ENCODE data around the gene SPATA32.
"Not testable (repeated sequence)": the region's sequence is repeated elsewhere in the genome, so short reads cannot be mapped to it uniquely, and the experiment has no call there.

SPATA32 gene

DNA sequence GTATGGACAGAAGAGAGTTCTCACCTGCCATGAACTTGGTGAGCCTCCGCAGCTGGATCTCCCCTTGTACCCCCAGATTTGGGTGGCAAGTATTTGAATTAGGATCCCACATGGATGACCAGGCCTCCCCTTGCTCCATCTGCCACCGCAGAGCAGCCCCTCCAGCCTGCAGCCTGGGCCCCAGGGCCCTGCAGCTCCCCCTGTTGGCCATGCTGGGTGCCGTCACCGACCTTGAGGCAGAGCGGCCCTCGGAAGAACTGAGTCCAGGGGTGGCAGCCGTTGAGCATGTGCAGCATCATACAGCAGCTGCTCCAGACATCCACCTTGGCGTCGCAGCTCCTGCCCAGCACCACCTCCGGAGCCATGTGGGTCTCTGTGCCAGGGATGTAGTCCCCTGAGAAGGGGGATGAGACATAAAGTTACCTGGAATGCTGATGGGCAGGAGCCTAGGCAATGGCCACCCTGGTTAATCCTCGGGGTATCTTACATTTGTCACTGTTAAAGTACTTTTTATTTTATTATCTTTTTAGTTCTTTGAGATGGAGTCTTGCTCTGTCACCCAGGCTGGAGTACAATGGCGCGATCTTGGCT, 9.0 kb upstream of the SPATA32 start:
- peak; percentile 14 for DNase-seq

- DNase-seq: no peak
Observed at GRCh38 chr17:45269912-45270311, 8.0 kb upstream of the SPATA32 start.

- no peak for DNase-seq
Observed at GRCh38 chr17:45267436-45268055, 5.7 kb upstream of the SPATA32 start.

GRCh38 chr17:45266372-45266926, 4.6 kb upstream of the SPATA32 start:
- no peak for DNase-seq

- no peak for DNase-seq
Observed at GRCh38 chr17:45265821-45266220, 3.9 kb upstream of the SPATA32 start.

GRCh38 chr17:45264988-45265387, 3.1 kb upstream of the SPATA32 start:
- DNase-seq: no peak

GRCh38 chr17:45264430-45264829, 2.5 kb upstream of the SPATA32 start:
- DNase-seq: no peak

DNA sequence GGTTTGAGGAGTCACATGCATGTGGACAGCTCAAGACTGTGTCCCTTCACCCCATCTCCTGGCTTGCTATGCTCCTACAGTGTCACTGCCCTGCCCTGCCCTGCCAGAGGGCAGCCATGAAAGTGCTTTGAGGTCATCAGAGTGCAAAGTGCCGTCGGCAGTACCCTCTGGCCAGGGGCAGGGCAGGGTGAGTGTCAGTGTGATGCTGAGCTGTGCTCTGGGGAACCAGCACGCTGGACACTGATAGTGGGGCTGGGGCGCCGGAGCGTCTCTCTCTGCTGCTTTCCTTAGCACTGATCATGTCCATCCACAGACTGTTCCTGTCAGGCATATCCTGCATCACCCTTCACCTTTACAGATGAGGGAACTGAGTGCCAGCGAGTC, 1.6 kb upstream of the SPATA32 start:
- no peak for DNase-seq

DNA sequence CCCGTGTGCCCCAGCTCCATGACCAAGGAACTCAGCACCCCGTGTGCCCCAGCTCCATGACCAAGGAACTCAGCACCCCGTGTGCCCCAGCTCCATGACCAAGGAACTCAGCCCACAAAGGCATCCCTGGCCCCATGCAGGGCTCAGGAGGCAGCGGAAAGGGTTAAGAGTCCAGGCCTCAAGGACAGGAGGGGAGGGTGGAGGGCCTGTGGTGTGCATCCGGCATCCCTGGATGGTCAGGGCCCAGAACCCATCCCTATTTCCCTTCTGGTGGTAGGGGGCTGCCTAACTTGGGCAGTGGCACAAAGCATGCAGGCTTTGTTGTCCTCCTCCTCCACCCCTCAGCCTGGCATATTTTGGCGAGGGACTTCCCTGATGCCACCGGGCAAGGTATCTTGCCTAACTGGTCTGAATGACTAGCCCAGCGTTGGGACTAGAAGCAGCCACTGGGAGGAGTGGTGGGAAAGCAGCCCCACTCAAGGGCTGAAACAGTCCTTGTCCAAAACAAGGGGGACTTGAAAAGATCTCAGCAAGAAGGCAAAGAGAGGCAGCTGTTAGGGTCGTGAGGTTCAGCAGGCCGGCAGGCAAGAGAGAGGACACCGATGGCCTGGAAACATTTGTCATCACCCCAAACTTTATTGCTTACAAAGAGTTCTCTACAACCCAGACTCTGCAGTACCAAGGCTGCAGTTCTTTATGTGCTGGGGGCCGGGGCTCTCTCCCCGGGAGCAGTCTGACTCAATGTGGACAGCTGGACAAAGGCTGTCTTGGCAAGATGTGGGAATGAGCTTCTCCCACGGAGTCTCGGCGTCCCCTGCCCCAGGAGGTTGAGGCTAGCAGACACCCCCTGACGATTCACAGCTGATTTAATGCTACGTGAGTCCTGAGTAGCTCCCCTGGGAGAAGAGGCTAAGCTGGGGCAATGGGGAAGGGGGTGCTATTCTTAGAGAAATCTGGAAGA, 902 bp upstream of the SPATA32 start:
- no peak for DNase-seq

DNA sequence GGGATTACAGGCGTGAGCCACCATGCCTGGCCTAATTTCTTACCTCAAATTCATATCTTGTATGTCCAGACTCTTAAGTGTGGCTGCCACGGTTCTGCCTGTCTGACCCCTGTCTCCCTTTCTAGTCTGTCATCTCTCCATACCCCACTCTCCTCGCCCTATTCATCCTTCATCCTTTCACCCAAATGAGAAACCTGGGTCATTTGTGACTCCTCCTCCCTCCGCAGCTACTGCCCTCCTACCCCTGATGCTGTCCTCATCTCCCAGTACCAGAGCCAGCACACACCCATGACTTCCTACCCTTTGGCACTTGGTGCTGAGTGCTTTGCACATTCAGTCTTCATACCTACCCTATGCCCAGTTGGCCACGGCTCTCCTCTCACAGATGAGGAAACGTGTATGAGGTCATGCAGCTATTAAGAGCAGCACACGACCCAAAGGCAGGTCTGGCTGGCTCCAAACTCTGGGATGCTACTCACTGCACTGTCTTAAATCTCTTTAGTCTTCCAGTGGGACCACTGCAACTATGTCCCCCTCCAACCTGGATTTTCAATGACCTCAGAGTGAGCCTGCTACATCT, 1.6 kb downstream of the SPATA32 start:
- DNase-seq: no peak

- DNase-seq: no peak
Observed at GRCh38 chr17:45258981-45259380, 2.9 kb downstream of the SPATA32 start.

DNA sequence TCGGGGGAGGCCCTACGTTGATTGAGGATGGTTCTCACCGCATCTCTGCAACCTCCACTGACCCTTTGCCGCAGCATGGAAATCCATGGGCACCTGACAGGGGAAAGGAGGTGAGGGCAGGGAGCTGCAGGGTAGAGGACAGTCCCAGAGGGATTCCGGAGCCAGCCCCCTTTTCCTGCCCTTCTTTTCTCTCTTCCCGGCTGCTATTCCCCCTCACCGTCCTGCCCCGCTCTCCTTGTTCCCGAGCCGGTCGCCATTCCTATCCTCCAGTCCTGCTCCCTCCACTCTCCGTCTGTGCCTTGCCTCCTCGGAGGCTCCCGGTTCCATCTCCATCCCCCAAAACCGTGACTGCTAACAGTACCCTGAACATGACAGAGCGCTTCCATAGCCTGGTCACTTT, 4.8 kb downstream of the SPATA32 start:
- DNase-seq: no peak

- peak; percentile 17 for DNase-seq
Observed at GRCh38 chr17:45256114-45256966, 5.6 kb downstream of the SPATA32 start.

- no peak for DNase-seq
Observed at GRCh38 chr17:45255358-45255757, 6.5 kb downstream of the SPATA32 start.

DNA sequence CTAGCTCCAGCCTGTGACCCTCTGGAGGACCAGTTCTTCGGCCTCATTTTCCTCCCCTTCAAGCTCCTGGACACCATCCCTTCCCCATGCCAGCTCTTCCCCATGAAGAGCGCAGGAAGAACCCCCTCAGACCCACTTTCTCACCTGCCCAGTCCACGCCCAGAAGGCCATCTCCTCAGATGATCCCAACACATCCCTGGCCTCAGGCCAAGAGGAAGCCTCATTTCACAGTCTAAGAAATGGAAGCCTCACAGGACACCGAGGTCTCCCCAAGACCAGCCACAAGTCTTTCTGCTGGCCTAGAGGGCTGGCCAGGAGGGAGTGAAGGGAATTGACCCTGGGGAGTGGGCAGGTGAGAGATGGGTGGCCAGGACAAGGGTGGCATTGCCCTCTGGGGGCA, 8.0 kb downstream of the SPATA32 start:
- DNase-seq: no peak

DNA sequence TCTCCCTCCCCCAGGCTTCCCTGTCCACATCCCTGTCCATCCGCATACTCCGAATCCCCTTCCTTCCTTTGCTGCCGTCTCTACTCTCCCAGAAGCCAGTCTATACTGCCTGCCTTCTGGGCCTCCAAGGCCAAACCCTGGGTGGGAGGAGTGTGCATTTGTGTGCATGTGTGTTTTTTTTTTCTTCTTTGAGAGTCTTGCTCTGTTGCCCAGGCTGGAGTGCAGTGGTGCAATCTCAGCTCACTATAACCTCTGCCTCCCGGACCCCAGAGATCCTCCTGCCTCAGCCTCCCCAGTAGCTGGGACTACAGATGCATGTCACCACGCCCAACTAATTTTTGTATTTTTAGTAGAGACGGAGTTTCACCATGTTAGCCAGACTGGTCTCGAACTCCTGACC, 8.7 kb downstream of the SPATA32 start:
- DNase-seq: not testable (repeated sequence)

GRCh38 chr17:45251931-45252330, 10.0 kb downstream of the SPATA32 start:
- DNase-seq: no peak

GRCh38 chr17:45248132-45248957, 13.5 kb downstream of the SPATA32 start:
- DNase-seq: peak; percentile 78

GRCh38 chr17:45247429-45248131, 14.3 kb downstream of the SPATA32 start:
- peak; percentile 97 for DNase-seq

DNA sequence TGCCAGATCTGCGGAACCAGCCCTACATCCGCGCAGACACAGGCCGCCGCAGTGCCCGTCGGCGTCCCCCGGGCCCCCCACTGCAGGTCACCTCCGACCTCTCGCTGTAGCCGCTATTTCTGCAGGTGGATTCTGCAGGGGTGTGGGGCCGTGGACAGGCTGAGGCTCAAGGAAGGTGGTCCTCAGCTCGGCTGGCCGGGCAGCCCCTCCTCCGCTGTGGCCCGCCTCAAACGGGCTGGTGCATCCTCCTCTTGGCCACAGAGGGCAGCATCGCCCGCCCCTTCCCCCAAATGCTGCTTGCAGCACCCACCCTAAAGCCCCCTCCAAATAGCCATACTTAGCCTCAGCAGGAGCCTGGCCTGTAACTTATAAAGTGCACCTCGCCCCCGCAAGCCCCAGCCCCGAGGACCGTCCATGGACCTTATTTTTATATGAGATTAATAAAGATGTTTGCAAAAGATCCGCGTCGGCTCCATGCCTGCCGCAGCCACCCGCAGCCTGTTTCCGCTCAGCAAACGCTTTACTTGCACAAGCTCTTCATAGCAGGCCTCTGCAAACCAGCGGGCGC, 14.9 kb downstream of the SPATA32 start:
- no peak for DNase-seq
